GM18870 (cell line): Measurements from ENCODE around the gene ACP1.

Experiments used
- ATAC-seq: cut with Tn5 transposase; IDR thresholded peaks from one replicate; pipeline ENCODE4 v1.9.1; 2021; ENCODE audit warnings: moderate library complexity; ENCODE audit not compliant: unreplicated experiment

ACP1 gene

DNA sequence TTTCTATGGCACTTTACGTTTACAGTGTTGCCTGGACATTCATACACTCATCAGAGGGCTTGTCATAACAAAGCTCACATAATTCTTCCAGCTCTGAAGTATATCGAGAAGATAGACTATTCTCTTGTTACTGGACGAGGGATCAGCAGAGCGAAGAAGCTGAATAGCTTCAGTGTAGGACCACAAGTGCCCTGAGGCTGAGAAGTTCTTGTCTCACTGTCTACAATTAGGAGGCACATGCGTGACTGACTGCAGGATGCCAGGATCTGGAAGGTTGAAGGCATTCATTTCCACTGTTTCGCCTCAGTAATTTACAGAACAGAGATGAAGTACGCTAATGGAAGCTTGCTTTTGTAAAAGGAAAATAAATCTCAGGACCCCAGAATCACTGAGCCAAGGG, 10.5 kb upstream of the ACP1 start:
- ATAC-seq = no peak

- no peak for ATAC-seq
Observed at GRCh38 chr2:255195-255594, 9.6 kb upstream of the ACP1 start.

DNA sequence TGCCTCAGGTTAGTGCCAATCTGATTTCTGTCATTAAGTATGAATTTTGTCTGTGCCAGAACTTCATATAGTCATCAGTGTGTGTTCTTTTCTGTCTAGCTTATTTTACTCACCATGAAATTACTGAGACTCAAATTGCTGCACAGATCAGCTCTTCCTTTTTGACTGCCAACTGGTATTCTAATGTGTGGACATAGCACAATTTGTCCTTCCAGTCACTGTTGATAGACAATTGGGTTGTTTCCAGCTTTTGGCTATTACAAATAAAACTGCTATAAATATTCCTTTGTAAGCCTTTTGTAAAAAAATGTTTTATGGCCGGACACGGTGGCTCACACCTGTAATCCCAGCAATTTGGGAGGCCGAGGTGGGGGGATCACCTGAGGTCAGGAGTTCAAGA, 8.7 kb upstream of the ACP1 start:
- ATAC-seq = no peak

GRCh38 chr2:257429-257828, 7.3 kb upstream of the ACP1 start:
- no peak for ATAC-seq

DNA sequence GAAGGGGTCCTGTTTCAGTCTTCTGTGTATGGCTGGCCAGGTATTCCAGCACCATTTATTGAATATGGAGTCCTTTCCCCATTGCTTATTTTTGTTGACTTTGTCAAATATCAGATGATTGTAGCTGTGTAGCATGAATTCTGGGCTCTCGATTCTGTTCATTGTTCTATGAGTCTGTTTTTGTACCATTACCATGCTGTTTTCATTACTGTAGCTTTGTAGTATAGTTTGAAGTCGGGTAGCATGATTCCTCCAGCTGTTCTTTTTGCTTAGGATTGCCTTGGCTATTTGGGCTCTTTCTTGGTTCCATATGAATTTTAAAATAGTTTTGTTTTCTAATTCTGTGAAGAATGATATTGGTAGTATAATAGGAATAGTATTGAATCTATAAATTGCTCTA, 6.9 kb upstream of the ACP1 start:
- no peak for ATAC-seq

DNA sequence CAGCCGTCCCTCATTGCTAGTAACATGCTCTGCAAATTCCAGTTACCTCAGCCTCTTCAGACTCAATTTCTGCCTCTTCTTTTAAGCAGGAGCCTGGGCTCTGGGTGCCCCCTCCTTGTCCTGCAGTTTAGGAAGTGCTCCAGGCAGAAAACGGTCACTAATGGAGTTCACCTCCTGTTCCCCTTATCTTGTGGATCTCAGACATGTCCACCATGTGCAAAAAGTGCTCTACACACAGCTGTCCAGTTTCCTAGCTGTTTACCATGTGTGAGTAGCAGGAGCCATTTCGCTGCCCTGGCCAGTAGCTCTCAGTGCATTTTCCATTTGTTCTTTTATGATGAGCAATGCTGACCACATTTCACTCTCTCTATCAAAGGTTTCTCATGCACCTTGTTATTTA, 5.8 kb upstream of the ACP1 start:
- no peak for ATAC-seq

DNA sequence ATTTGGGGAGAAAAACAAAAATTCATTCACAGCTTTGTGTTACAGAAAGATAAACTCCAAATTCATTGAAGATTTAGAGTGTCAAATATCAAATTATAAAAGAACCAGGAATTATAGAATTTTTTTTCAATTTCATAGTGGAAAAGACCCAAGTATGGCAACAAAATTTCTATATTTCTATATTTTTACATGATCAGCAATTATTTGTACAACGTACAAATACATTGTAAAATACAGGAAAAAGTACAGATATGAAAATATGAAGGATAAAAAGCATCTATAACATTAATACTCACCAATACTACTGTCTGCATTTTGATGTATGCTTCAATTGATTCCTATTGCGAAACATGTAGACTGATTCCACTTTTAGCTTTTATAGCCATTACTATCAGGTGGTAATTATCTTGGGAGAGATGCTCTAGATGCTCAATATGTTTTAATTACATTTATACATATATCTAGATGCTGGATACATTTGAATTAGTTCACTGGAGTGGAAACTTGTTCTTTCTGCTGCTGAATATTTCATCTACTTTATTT, 4.9 kb upstream of the ACP1 start:
- ATAC-seq = no peak

- ATAC-seq = no peak
Observed at GRCh38 chr2:260507-261161, 4.1 kb upstream of the ACP1 start.

DNA sequence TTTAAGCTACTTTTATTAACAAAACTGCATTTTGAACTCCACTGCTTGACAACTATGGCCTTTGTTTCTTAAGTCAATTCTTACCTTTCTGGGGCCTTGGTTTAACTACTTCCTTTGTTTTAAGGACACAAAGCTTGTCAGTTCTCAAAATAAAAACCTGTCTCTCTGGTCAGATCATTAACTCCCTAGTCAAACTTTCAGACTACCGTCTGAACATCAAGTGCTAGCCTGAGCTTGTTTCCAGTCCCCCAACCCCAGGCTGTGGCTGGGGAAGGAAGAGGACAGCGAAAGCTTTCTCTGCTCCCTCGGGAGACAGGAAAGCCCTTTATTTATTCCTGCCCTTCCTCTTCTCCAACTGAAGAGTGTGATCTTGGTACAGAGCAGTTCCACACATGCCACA, 2.6 kb upstream of the ACP1 start:
- no peak for ATAC-seq

- no peak for ATAC-seq
Observed at GRCh38 chr2:263022-263738, 1.6 kb upstream of the ACP1 start.

DNA sequence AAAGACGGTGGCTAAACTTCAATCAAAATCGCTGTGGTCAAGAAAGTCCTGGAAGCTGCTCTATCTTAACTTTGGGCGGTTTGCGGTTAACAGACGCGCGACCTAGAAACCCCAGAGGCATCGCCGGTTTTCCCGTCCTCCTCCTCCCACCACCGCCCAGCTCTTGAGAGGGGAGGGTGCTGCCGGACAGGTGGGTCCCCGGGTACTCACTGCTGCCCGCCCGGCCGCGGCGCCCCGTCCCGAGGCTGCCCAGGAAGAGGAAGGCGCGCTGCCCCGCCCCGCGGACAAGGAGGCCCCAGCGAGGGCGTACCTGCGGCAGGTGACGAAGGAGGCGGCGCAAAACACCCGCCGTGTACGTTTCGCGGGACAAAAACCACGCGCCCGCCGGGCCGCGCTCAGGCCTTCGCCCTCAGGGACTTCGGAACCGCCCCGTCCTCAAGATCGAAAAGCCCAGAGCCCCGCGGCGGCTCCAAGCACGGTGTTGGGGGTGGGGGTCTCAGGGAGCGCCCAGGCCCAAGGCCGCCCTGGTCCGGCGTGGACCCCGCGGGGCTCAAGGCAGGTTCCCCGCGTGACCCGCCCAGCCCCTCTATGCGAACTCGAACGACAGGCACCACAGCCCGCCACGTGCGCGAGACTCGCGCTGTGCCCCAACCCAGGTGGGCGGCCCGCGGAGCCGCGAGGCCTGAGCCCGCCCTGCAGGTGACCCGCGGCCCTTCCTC, 814 bp upstream of the ACP1 start, which contains the start of gene SH3YL1:
Gene SH3YL1 (minus strand): TSS at position 259 of the 719 bp plus-strand sequence. CDS start 48 bp downstream, at position 211.
- peak; percentile 27 for ATAC-seq

- no peak for ATAC-seq
Observed at GRCh38 chr2:268323-268722, 3.6 kb downstream of the ACP1 start.

- ATAC-seq = no peak
Observed at GRCh38 chr2:269356-270030, 4.7 kb downstream of the ACP1 start.

DNA sequence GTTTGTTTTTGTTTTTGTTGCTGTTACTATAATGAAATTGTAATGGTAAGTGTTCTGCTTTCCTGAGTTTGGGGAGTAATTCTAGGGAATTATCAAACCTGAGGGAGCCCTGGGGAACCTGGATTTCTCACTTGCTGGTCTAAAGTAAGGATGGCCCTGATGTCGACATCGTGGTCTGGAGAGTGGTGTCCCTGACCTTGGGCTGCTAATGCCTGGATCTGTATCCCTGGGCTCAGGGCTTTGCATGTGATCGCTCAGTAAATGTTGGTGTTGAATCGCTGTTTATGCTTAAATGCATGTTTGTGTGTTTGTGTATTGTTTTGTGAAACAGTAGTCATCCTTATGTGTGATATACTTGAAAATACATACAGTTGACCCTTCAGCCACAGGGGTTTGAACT, 6.1 kb downstream of the ACP1 start:
- no peak for ATAC-seq

DNA sequence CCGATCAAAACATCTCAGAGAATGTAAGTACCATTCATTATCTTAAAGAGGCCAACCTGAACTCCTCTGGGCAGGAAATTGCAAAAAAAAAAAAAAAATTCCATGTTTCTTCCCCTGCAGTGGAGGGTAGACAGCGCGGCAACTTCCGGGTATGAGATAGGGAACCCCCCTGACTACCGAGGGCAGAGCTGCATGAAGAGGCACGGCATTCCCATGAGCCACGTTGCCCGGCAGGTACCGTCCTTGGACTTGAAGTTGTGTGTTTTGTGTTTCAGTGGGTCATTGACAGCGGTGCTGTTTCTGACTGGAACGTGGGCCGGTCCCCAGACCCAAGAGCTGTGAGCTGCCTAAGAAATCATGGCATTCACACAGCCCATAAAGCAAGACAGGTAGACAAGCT, 7.2 kb downstream of the ACP1 start:
- ATAC-seq = no peak

- no peak for ATAC-seq
Observed at GRCh38 chr2:273333-273732, 8.6 kb downstream of the ACP1 start.

GRCh38 chr2:274503-274902, 9.8 kb downstream of the ACP1 start:
- ATAC-seq = no peak

GRCh38 chr2:275466-275865, 10.7 kb downstream of the ACP1 start:
- peak; percentile 90 for ATAC-seq

DNA sequence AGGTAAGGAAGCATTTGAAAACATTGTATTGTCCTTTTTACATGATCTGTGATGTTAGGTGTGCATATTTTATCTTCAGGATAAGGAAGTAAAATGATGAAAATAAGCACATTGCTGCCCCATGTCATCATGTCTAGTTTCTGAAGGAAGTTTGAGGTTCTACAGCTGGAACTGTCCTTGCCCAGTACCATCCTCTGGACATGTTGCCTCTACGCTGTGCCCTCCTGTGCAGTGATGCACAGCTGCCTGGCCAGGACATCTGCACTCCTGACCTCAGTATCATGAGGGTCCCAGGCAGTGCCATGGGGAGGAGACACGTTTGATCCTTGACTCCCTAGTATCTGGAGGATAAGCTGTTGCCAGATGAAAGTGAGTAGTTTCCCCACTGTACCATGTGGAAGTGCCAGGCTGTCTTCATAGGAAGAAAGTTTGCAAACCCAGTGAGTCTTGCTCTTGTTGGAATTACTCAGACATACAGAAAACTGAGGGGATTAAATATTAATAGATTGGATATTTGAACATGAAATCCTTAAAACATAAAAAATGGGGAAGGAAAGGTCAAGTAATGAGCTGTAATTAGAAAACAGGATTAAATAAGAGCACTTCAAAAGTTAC, 13.7 kb downstream of the ACP1 start:
- ATAC-seq = no peak

DNA sequence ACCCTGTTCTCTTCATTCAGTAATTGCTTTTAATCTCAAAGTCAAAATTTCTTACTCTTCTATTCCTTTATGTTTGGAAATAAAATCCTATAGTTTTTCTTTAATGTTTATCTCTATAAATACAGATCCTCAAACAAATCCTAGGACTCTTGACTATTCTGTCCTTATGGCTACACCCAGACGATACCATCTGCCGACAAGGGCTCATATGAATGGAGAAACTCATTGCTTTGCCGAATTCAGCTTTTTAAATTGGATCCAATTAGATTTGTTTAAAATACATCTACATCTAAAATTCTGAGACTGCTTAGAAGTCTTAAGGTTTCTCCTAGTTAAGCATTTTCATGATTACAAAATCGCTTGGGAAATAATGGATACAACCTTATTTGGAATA, 14.2 kb downstream of the ACP1 start:
- ATAC-seq = no peak

GRCh38 chr2:279366-279765, 14.6 kb downstream of the ACP1 start:
- no peak for ATAC-seq
